NCI-H1092 treated with DMSO at 0.1 percent for 48 hours (cell line): ENCODE results near the gene DLST.
A peak's percentile ranks its signal among the peaks of the same experiment; 100 is the strongest.

Source experiments
- DNase-seq: peaks from one replicate; lab custom pipeline; 2025; lab: John Stamatoyannopoulos, UW

Gene DLST

DNA sequence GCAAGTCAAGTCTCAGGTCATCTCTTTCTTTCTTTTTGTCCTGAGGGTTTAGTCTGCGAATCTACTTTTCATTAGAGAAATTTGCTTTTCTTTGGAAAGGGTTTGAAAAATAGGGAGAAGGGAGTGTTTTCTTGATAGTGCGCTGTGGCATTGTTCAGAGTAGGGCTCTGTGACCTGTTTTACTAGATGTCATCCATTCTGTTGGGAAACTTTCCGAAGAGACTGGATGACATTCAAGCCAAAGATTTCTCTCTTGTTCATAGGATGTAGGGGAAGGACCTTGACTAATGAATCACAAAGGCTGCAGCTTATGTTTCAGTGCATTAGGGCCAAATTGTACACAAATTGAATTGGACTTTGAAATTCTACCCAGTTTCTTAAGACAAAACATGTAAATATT lies 14.7 kb downstream of the DLST start:
- DNase-seq = no peak

GRCh38 chr14:74897642-74898041 lies 15.9 kb downstream of the DLST start:
- no peak for DNase-seq

- no peak for DNase-seq
Observed at GRCh38 chr14:74898083-74898482, 16.4 kb downstream of the DLST start.

DNA sequence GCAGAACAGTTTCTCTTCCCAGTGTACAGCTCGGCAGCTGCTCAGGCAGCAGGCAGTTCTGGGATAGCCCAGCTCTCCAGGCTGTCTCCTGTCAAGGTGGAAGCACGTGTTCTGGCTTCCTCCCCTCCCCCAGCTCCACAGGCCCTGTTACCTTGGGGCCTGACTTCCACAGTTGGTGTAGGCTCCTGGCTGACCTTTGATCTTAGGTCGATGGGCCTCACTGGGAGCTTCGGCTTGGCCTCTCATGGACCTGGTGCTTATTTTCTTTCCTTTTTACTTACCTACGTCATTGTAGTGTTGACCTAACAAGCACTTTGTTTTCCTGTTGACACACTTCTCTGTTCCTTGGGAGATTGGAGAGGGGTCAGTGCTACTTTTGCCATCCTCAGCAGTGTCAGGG lies 17.0 kb downstream of the DLST start:
- DNase-seq = no peak

GRCh38 chr14:74902941-74903705 lies 21.4 kb downstream of the DLST start:
- DNase-seq = no peak

- no peak for DNase-seq
Observed at GRCh38 chr14:74904635-74905503, 23.2 kb downstream of the DLST start.

DNA sequence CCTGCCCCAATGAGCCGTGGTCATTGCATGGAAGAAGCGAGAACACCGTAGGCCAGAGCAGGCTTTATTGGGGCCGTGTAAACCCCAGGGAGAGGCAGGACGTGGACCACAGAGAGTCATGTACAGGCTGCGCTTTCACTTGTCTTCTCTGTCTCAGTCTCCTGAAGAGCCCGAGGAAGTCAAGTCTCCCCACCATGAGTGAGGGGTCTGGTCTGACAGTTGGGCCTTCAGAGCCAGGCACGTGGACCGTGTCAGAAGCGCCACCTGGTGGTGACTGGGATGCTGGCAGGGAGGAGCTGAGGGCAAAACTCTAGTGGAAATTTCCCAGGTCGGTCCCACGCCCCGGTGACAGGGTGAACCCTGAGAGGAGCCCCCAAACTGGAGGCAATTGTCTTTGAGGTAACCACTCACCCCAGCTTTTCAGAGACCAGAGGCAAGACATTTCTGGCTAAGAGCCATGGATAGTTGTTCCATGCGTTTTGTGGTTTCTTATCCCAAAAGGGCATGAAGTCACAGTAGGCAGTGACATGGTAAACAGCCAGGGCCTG lies 24.0 kb downstream of the DLST start:
- DNase-seq = peak; percentile 29

DNA sequence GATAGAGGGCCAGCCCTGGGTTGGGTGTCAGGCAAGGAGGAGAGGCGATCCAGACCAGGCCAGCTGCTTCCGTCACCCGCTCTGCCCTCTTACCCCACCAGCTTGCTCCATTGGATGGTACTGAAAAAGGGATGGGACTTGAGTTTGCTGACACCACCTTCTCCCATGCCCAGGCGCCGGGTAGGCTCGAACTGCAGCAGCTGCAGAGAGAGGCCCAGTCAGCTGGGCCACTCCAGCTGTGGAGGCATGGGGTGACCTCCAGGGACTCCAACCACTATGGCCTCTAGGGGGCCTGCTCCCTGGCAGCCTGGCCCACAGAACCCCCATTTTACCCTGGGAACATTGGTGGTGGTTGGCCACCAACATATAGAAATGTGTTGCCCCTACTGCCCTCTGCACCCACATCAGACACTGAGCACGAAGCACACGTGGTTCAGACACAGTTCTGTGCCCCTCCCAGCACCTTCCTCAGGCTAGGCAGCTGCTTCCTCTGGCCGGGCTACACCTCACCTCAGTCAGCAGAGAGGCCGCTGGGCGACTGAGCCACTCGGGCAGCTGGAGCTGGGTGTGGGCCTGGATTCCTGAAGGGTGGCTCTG lies 25.3 kb downstream of the DLST start:
- DNase-seq = no peak

GRCh38 chr14:74907744-74908143 lies 26.0 kb downstream of the DLST start:
- DNase-seq = no peak

DNA sequence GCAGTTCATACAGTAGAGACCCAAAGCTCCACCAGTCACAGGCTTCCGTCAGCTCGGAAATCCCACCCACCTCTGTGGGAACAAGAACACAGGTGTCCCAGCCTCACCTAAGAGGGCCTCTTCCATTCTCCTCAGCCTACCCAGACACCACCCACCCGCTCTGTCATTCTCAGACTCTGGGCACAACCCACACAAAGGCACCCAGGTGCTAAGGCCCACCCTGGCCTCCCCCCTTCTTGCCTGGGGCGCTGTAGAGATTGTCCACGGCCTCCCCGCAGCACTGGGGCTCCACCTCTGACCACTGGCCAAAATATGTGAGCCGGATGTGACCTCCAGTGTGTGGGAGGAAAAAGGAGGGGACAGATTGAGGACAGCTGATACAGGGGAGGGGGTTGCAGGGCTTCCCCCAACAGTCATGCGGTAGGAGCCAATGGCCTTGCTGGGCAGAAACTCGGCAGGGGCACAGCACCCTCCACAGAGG lies 27.2 kb downstream of the DLST start:
- no peak for DNase-seq

GRCh38 chr14:74909501-74909900 lies 27.8 kb downstream of the DLST start:
- no peak for DNase-seq

DNA sequence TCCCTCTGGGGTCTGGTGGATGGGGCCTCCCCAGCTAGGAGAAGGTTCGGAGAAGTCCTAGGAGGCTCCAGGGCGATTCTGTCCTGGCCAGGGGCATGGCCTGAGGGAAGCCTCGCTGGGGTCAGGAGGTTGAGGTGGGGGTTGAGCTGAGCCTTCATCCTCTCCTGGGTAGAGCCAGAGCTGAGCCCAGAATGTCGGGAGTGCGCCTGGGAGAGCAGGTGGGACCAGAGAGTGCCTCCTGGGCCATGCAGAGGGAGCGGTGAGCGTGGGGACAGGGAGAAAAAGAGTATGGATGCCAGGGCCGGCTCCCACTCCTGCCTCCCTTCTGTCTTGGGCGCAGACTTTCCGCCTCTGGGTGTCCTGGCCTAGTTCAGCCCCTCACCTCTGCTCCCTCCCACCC lies 28.2 kb downstream of the DLST start:
- no peak for DNase-seq

DNA sequence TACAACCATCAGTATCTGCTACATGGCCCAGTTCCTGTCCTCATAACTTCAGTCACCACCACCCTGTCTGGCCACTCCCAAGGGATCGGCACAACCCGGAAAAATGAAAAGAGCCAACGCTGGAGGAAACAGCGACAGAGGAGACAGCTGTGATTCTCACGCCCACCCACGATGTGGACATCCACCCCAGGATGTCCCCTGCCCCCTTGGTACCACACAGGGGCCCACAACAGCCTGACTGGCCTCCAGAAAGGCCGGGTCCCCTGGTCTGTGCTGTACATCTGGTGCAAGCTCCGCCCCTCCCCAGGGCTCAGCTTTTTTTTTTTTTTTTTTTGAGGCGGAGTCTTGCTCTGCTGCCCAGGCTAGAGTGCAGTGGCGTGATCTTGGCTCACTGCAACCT lies 28.8 kb downstream of the DLST start:
- DNase-seq = no peak

DNA sequence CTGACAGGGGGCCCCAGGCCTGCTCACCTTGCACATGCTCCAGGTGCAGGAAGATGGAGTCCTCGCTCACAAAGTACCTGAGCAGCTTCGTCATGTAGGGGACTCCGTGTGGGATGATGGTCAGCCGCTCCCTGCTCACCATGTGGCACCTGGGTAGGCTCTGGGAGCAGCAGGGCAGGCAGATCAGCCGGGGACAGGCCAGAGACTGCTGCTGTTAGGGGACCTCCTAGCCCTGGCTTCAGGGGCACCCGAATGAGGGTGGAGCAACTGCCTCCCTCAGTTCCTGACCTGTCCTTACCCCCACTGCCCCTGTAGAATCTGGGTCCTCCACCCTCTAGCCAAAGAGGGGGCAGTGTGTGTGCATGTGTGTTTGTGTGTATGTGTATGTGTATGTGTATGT lies 29.5 kb downstream of the DLST start:
- DNase-seq = no peak

DNA sequence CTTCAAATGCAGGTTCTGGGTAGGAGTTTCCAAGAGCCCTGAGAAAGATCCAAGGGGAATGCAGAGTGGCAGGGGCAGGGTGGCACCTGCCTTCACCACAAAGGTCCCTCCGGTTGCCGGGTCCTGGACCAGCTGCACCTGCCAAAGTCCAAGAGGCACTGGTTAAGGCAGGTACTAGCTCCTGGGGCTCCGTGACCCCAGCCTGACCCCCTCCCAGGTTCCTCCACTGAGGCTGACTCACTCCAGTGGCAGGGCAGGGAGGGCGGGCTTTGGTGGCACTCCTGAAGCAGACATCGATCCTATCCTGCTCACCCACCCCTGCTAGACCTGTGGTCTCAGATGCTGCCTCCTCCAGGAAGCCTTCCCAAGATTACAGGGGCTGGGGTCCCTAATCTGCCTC lies 30.0 kb downstream of the DLST start:
- no peak for DNase-seq

GRCh38 chr14:74912111-74912510 lies 30.4 kb downstream of the DLST start:
- no peak for DNase-seq

DNA sequence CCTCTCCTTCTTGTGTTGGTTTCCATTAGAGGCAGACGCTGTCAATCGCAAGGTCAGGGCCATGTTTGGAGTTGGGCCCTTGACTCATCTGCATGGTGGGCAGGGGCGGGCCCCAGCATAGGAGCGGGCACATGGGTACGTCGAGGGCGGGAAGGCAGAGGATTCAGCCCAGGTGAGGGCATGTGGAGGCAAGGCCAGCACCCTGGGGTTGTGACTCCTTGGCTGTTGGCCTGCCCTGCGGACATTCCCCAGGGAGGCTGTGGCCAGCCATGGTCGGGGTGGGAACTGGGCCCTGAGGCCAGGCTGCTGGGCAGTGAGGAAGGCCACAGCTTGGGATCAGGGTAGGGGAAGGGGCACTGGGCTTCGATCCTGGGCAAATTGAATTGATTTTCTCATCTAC lies 31.1 kb downstream of the DLST start:
- DNase-seq = no peak

DNA sequence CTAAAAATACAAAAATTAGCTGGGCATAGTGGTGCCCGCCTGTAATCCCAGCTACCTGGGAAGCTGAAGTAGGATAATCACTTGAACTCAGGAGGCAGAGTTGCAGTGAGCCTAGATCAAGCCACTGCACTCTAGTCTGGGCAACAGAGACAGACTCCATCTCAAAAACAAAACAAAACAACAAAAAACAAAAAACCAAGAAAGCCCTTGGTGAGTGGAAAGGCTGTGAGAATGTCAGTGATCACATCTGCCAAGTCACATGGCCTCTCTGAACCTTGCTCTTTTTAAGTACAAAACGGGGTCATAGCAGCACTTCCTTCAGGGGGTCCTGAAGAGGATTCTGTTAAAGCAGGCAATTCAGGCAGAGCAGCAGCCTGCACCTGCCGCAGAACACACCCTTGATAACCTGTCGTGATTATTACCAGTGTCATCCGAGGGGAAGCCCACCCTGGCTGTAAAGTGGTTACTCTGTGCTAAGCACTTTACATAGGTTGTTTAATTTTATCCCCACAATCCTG lies 31.7 kb downstream of the DLST start:
- DNase-seq = no peak

GRCh38 chr14:74913986-74914573 lies 32.4 kb downstream of the DLST start:
- DNase-seq = no peak

GRCh38 chr14:74915426-74915825 lies 33.7 kb downstream of the DLST start:
- no peak for DNase-seq

DNA sequence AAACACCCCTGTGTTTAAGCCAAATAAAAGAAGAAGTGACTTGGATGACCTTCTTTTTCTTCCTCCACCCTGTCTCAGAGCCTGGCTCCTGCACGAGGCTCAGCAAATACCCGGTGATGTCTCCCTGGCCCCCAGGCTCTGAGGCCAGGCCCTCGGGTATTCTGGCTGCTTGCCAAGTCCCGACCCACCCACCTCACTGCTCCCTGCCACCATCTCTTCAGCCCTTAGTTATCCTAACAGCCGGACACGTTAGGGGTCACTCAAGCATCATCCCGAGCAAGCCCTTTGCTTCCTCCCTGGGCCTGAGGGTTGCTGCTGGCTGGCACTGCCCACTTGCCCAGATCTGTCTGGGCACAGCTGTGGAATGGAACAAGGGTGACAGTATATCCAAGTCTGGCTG lies 34.1 kb downstream of the DLST start:
- no peak for DNase-seq

DNA sequence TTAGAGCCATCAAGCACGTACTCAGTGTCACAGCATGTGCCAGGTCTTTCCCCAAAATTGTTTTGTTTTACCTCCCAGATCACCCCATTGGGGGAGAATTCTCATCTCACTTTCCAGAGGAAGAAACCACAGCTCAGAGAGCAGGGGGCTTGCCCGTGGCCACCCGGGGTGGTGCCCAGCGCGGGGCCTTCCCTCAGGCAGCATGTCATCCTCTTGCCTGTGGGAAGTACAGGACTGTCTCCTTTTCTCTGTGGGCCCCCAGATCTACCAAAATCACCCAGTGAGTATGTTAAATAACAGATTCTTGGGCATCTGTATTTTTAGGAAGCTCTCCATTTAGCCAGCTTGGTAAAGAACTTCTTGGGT lies 35.4 kb downstream of the DLST start:
- no peak for DNase-seq
